K562 (cell line): ENCODE measurements around the gene SH2B2. TPM values are rescaled to one million over a fixed set of nuclear protein-coding genes. Genes with fewer than 3 reads are reported as not detected.

Experiments used
- ATAC-seq: fragments of 200-7000 bp; cut with Tn5 transposase; 3 replicates; pipeline ENCODE4 v1.9.1; 2020; ENCODE audit warnings: moderate library complexity
- BruUV-seq: library from RNA; stranded (reverse); fragments of 400-500 nt; replicated peaks from 2 replicates; lab custom pipeline; 2021; lab: Mats Ljungman, UMichigan
- CTCF ChIA-PET: fragments of 300-600 bp; formaldehyde crosslinking; extraction: SDS; loops from one replicate; lab custom pipeline; 2021; ENCODE audit warnings: low intra/inter-chr PET ratio; lab: Yijun Ruan, JAX
- POLR2A ChIA-PET: fragments of 300-600, 350-650 bp; sonication (Branson Sonifier 250); formaldehyde crosslinking; extraction: SDS; loops from one replicate; lab custom pipeline; 2021; ENCODE audit warnings: antibody characterized with exemption, inconsistent platforms; lab: Yijun Ruan, JAX
- DNase-seq, 4 experiments: peaks; one replicate each; pipeline versions ENCODE4 v3.0.0 to v3.0.0-alpha.2; 2011 to 2018; ENCODE audit warnings: low spot score in 3 of 4, mixed read lengths in 3 of 4; ENCODE audit errors: extremely low read depth in 1 of 4
- FAIRE-seq: peaks from 2 replicates; lab custom pipeline; 2011; peaks lifted over from hg19 to GRCh38; lab: Jason Lieb, UNC
- H2AFZ ChIP-seq: 2 replicates; pipeline ENCODE4 v1.6.0; 2011; ENCODE audit warnings: low read depth, low read length, control low read depth, inconsistent platforms
- H3K27ac ChIP-seq: fragments of 200-600 bp; 3 replicates; pipeline ENCODE4 v1.8.0; 2011; ENCODE audit warnings: low read depth, mild to moderate bottlenecking, control low read depth, inconsistent platforms, low read length, moderate library complexity, mixed read lengths; ENCODE audit errors: extremely low read depth
- H3K27me3 ChIP-seq, 2 experiments: fragments of 300-600 bp in 1 of 2; 2 replicates in 1 of 2; 3 replicates in 1 of 2; pipeline versions ENCODE4 v1.6.0 to v1.8.0; 2011; ENCODE audit warnings: inconsistent platforms in 2 of 2, low read length in 2 of 2, mild to moderate bottlenecking in 1 of 2, mixed read lengths in 1 of 2, moderate library complexity in 1 of 2; ENCODE audit not compliant: control insufficient read depth in 2 of 2, insufficient read depth in 2 of 2
- H3K36me3 ChIP-seq: fragments of 300-600 bp; 3 replicates; pipeline ENCODE4 v1.8.0; 2011; ENCODE audit warnings: mild to moderate bottlenecking, low read length, inconsistent platforms; ENCODE audit not compliant: control insufficient read depth, insufficient read depth
- H3K4me1 ChIP-seq, 2 experiments: fragments of 200-600 bp in 1 of 2; replicated peaks in 1 of 2; 2 replicates in 1 of 2; 3 replicates in 1 of 2; pipeline versions ENCODE4 v1.5.1 to v1.8.0; 2011; ENCODE audit warnings: inconsistent platforms in 2 of 2, low read length in 2 of 2, mild to moderate bottlenecking in 1 of 2, mixed read lengths in 1 of 2, moderate library complexity in 1 of 2; ENCODE audit not compliant: control insufficient read depth in 2 of 2, insufficient read depth in 2 of 2
- H3K4me2 ChIP-seq: 2 replicates; pipeline ENCODE4 v1.6.1; 2011; ENCODE audit warnings: low read length, control low read depth, inconsistent platforms, mixed read lengths; ENCODE audit not compliant: insufficient read depth
- H3K4me3 ChIP-seq: fragments of 200-600 bp; sonication (generic), shearing (Covaris generic); 2 replicates; pipeline ENCODE4 v1.5.1; 2016; ENCODE audit warnings: control low read depth, inconsistent platforms
- H3K79me2 ChIP-seq: fragments of 200-600 bp; 3 replicates; pipeline ENCODE4 v1.8.0; 2011; ENCODE audit warnings: low read length, inconsistent platforms; ENCODE audit not compliant: control insufficient read depth, insufficient read depth
- H3K9ac ChIP-seq, 2 experiments: 2 replicates each; pipeline versions ENCODE4 v1.6.0 to v1.6.1; 2011; ENCODE audit warnings: low read depth in 2 of 2, low read length in 2 of 2, control low read depth in 1 of 2, inconsistent platforms in 1 of 2, mild to moderate bottlenecking in 1 of 2, mixed read lengths in 1 of 2; ENCODE audit not compliant: insufficient read depth in 1 of 2
- H3K9me1 ChIP-seq: one replicate; pipeline ENCODE4 v1.6.0; 2011; ENCODE audit warnings: inconsistent platforms, mild to moderate bottlenecking, low read length, moderate library complexity; ENCODE audit not compliant: control insufficient read depth, insufficient read depth
- H3K9me3 ChIP-seq: replicated peaks from 2 replicates; pipeline ENCODE4 v1.5.1; 2011; ENCODE audit warnings: low read depth, low read length, inconsistent platforms; ENCODE audit not compliant: control insufficient read depth, insufficient read depth
- H4K20me1 ChIP-seq: replicated peaks from 2 replicates; pipeline ENCODE4 v1.6.1; 2011; ENCODE audit warnings: low read length, inconsistent platforms, mixed read lengths; ENCODE audit not compliant: control insufficient read depth, insufficient read depth
- CXXC5 ChIP-seq: fragments of 250-450 bp; sonication (Bioruptor Pico); IDR thresholded peaks from 2 replicates; pipeline ENCODE4 v1.8.0; 2022; ENCODE audit warnings: inconsistent platforms, mild to moderate bottlenecking, moderate library complexity
- ELK3 ChIP-seq: fragments of 450-650 bp; formaldehyde crosslinking; IDR thresholded peaks from 2 replicates; pipeline ENCODE4 v1.4.0; 2020; ENCODE audit warnings: mild to moderate bottlenecking
- FOXK2 ChIP-seq, 2 experiments: fragments of 450-650 bp; IDR thresholded peaks in 1 of 2; conservative IDR thresholded peaks in 1 of 2; 2 replicates each; pipeline ENCODE4 v1.6.1; 2016; ENCODE audit warnings: low read depth in 2 of 2, mild to moderate bottlenecking in 1 of 2
- KHSRP ChIP-seq: fragments of 450-650 bp; IDR thresholded peaks from 2 replicates; pipeline ENCODE4 v1.6.1; 2017
- SRSF9 ChIP-seq: fragments of 200-400 bp; formaldehyde crosslinking; IDR thresholded peaks from 2 replicates; pipeline ENCODE4 v1.6.1; 2017; ENCODE audit warnings: low read depth, low read length, borderline replicate concordance
- TAF7 ChIP-seq: fragments of 450-650 bp; IDR thresholded peaks from 2 replicates; pipeline ENCODE4 v1.6.1; 2016; ENCODE audit warnings: missing genetic modification characterization, missing compliant biosample characterization
- TRIM24 ChIP-seq, 2 experiments: fragments of 450-650 bp; IDR thresholded peaks; 2 replicates each; pipeline ENCODE4 v1.6.1; 2016
- WGBS: fragments of 100-300 bp; shearing (Covaris generic); methylation state at CpG from one replicate; pipeline ENCODE4 v1.1.6; 2016; ENCODE audit warnings: low coverage, mixed read lengths; ENCODE audit not compliant: insufficient coverage; ENCODE audit errors: missing lambda C conversion rate; 5-methylcytosine and 5-hydroxymethylcytosine counted together
- in situ Hi-C: fragments of 300-500 bp; cut with MboI; formaldehyde crosslinking; loops from 4 replicates; pipeline ENCODE4 v1.15.0; 2018; ENCODE audit warnings: inconsistent platforms, mixed read lengths
- intact Hi-C: fragments of 100-400 bp; cut with micrococcal nuclease; formaldehyde crosslinking; loops from 2 replicates; pipeline ENCODE4 v1.14.2; 2022
- polyA plus RNA-seq, 8 experiments: library from polyadenylated mRNA; depleted of rRNA in 4 of 8; stranded (reverse) in 5 of 8; unstranded in 3 of 8; fragments of >200 nt; fragmentation: Nextera tagmentation in 2 of 8; fragmentation: Illumina TruSeq in 1 of 8; extraction: Ambion mirVana in 2 of 8; extraction: Trizol in 1 of 8; gene quantifications; 2 replicates each; pipeline versions ENCODE4 v1.2.1 to v1.2.3, GENCODE V29; 2011 to 2014; ENCODE audit warnings: inconsistent platforms in 1 of 8, missing spikeins in 1 of 8
- total RNA-seq, 7 experiments: library from RNA; depleted of rRNA in 6 of 7; stranded (reverse); fragments of >200 nt in 6 of 7; fragmentation: Illumina TruSeq in 2 of 7; extraction: Trizol in 2 of 7; gene quantifications; 2 replicates each; pipeline versions ENCODE4 v1.2.1 to v1.2.3, GENCODE V29; 2011 to 2021; ENCODE audit warnings: low replicate concordance in 1 of 7
- TF ChIP-seq, protein P1 (sequence below): fragments of 250-450 bp; sonication (Bioruptor Pico); IDR thresholded peaks from 2 replicates; pipeline ENCODE4 v1.4.0; 2020; ENCODE audit warnings: mild to moderate bottlenecking, moderate library complexity
- TF ChIP-seq, protein P2 (sequence below): fragments of 250-450 bp; sonication (Bioruptor Pico); IDR thresholded peaks from 2 replicates; pipeline ENCODE4 v1.8.0; 2022; ENCODE audit warnings: inconsistent platforms, mild to moderate bottlenecking, moderate library complexity, borderline replicate concordance
- TF ChIP-seq, protein P3 (sequence below): IDR thresholded peaks from 2 replicates; pipeline ENCODE4 v1.6.1; 2011; ENCODE audit warnings: borderline replicate concordance, low read depth, mild to moderate bottlenecking, moderate library complexity, low read length; ENCODE audit not compliant: insufficient read depth, poor library complexity, severe bottlenecking

The SH2B2 gene
- total and polyA plus RNA-seq, 9 of the 15 experiments (the other 6 are each of a cell fraction or from before 2014, with no cell fraction given), result 0.03 to 0.89 (median 0.07) TPM; not detected in 4

DNA sequence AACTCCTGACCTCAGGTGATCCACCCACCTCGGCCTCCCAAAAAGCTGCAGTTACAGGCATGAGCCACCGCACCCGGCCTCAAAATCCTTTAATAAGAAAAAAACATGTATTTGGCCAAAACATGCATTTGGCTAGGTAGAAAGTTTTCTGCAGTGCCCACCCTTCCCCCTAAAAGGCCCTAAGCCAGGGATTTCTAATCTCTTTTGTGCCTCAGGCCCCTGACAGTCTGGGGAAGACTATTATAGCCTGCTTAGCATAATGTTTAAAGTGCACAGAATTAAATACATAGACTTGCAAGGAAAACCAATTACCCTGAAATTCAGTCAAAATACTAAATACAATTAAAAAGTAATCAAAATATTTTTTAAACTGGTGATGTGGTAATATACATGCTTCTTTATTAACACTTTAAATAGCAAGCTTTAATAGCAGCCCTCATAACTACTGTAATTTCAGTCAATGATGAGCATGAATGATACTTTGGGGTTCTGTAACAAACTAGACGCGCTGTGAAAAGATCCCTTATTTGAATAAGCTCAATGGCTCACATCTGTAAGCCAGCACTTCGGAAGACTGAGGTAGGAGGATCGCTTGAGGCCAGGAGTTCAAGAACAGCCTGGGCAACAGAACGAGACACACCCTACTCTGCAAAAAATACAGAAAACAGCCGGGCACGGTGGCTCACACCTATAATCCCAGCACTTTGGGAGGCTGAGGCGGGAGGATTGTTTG, 39.7 kb downstream of the SH2B2 start:
- intact Hi-C loops, result no loop called here
- H3K9me1 ChIP-seq, result no peaks in the 10 kb centered on the region
- CTCF ChIA-PET, result interaction anchor here (0.6 kb wide), 1 partner anchor 724 kb away, joined by 3 read pairs; no protein-coding TSS in a partner anchor
- H3K27me3 ChIP-seq, result peaks cover 30 to 43% of the 10 kb centered on the region in 2 experiments; a peak in 4 of 5 replicates
- FAIRE-seq (no peak), DNase-seq (no peak), ATAC-seq (no peak)
- no peak overlapping the region for H3K9ac ChIP-seq
- no peaks in the 10 kb centered on the region for H3K36me3 ChIP-seq
- WGBS, result 9% methylated on average over 11 of the region's 11 CpGs
- peaks cover 0 to 8% of the 10 kb centered on the region in 2 experiments; a peak in 2 of 5 replicates for H3K4me1 ChIP-seq
- H3K4me2 ChIP-seq, result no peak overlapping the region
- TF ChIP-seq TAF7 (no peak), ELK3 (CRISPR knock-in tag) (no peak), FOXK2 (conservative IDR thresholded peaks at IDR 0.05 in 1 of 2, IDR thresholded peaks at IDR 0.05 in 1 of 2; ENCODE audit: low read depth in 2 of 2) (no peak), KHSRP (no peak), SRSF9 (no peak), CXXC5 (CRISPR knock-in tag) (no peak), TRIM24 (IDR thresholded peaks at IDR 0.05) (no peak)
- TF ChIP-seq, protein P1, sequence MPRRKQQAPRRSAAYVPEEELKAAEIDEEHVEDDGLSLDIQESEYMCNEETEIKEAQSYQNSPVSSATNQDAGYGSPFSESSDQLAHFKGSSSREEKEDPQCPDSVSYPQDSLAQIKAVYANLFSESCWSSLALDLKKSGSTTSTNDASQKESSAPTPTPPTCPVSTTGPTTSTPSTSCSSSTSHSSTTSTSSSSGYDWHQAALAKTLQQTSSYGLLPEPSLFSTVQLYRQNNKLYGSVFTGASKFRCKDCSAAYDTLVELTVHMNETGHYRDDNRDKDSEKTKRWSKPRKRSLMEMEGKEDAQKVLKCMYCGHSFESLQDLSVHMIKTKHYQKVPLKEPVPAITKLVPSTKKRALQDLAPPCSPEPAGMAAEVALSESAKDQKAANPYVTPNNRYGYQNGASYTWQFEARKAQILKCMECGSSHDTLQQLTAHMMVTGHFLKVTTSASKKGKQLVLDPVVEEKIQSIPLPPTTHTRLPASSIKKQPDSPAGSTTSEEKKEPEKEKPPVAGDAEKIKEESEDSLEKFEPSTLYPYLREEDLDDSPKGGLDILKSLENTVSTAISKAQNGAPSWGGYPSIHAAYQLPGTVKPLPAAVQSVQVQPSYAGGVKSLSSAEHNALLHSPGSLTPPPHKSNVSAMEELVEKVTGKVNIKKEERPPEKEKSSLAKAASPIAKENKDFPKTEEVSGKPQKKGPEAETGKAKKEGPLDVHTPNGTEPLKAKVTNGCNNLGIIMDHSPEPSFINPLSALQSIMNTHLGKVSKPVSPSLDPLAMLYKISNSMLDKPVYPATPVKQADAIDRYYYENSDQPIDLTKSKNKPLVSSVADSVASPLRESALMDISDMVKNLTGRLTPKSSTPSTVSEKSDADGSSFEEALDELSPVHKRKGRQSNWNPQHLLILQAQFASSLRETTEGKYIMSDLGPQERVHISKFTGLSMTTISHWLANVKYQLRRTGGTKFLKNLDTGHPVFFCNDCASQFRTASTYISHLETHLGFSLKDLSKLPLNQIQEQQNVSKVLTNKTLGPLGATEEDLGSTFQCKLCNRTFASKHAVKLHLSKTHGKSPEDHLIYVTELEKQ (CRISPR knock-in tag), result no peak
- TF ChIP-seq, protein P2, sequence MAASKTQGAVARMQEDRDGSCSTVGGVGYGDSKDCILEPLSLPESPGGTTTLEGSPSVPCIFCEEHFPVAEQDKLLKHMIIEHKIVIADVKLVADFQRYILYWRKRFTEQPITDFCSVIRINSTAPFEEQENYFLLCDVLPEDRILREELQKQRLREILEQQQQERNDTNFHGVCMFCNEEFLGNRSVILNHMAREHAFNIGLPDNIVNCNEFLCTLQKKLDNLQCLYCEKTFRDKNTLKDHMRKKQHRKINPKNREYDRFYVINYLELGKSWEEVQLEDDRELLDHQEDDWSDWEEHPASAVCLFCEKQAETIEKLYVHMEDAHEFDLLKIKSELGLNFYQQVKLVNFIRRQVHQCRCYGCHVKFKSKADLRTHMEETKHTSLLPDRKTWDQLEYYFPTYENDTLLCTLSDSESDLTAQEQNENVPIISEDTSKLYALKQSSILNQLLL (CRISPR knock-in tag), result no peak
- TF ChIP-seq, protein P3, sequence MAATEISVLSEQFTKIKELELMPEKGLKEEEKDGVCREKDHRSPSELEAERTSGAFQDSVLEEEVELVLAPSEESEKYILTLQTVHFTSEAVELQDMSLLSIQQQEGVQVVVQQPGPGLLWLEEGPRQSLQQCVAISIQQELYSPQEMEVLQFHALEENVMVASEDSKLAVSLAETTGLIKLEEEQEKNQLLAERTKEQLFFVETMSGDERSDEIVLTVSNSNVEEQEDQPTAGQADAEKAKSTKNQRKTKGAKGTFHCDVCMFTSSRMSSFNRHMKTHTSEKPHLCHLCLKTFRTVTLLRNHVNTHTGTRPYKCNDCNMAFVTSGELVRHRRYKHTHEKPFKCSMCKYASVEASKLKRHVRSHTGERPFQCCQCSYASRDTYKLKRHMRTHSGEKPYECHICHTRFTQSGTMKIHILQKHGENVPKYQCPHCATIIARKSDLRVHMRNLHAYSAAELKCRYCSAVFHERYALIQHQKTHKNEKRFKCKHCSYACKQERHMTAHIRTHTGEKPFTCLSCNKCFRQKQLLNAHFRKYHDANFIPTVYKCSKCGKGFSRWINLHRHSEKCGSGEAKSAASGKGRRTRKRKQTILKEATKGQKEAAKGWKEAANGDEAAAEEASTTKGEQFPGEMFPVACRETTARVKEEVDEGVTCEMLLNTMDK, result no peak
- BruUV-seq, result no TSS peak
- H2AFZ ChIP-seq, result no peak overlapping the region
- H4K20me1 ChIP-seq, result 0 out of 2 replicates have a peak, but pooled peaks cover 3% of the 10 kb centered on the region
- no peak overlapping the region for H3K4me3 ChIP-seq
- no peaks in the 10 kb centered on the region for H3K9me3 ChIP-seq
- no peaks in the 10 kb centered on the region for H3K79me2 ChIP-seq
- in situ Hi-C loops, result loop anchor here (5.0 kb wide), 1 partner anchor 56 kb away; no protein-coding TSS in a partner anchor
- H3K27ac ChIP-seq, result no peak overlapping the region
- POLR2A ChIA-PET, result no interaction called here
